Stimulated activated naive CD8-positive, alpha-beta T cell treated with anti-CD3 and anti-CD28 coated beads, Interleukin-15, Interleukin-2, amounts not matched to agents 100 ng/mL and 50 ng/mL, for 24 hours (primary cell): Measurements from ENCODE around the gene ATG2B.

Experiments used
- H3K27ac Mint-ChIP-seq: one replicate; pipeline ENCODE4 v1.8.0; 2021; ENCODE audit warnings: mild to moderate bottlenecking, mixed read lengths
- H3K27me3 Mint-ChIP-seq: one replicate; pipeline ENCODE4 v1.8.0; 2021; ENCODE audit warnings: mixed read lengths
- H3K36me3 Mint-ChIP-seq: one replicate; pipeline ENCODE4 v1.8.0; 2021; ENCODE audit warnings: low read depth, mixed read lengths
- H3K4me1 Mint-ChIP-seq: one replicate; pipeline ENCODE4 v1.8.0; 2021; ENCODE audit warnings: low read depth, mixed read lengths
- H3K4me3 Mint-ChIP-seq: one replicate; pipeline ENCODE4 v1.8.0; 2021; ENCODE audit warnings: mild to moderate bottlenecking, mixed read lengths
- H3K9me3 Mint-ChIP-seq: one replicate; pipeline ENCODE4 v1.8.0; 2021; ENCODE audit warnings: mixed read lengths

Gene ATG2B

GRCh38 chr14:96263347-96264199 is 99.6 kb downstream of the ATG2B start:
- no peaks in the 10 kb centered on the region for H3K36me3 Mint-ChIP-seq
- H3K4me1 Mint-ChIP-seq, result no peaks in the 10 kb centered on the region
- H3K27me3 Mint-ChIP-seq, result peaks cover 14% of the 10 kb centered on the region
- H3K9me3 Mint-ChIP-seq, result no peaks in the 10 kb centered on the region
- H3K27ac Mint-ChIP-seq, result no peak overlapping the region
- H3K4me3 Mint-ChIP-seq, result no peak overlapping the region

- H3K4me1 Mint-ChIP-seq, result no peaks in the 10 kb centered on the region
- H3K9me3 Mint-ChIP-seq, result no peaks in the 10 kb centered on the region
- no peak overlapping the region for H3K4me3 Mint-ChIP-seq
- H3K27me3 Mint-ChIP-seq, result peaks cover 20% of the 10 kb centered on the region
- H3K27ac Mint-ChIP-seq, result no peak overlapping the region
- H3K36me3 Mint-ChIP-seq, result no peaks in the 10 kb centered on the region
Measured at GRCh38 chr14:96261772-96262655, 101.1 kb downstream of the ATG2B start.

- Mint-ChIP-seq H3K4me1 (no peaks in the 10 kb centered on the region), H3K27me3 (peaks cover 30% of the 10 kb centered on the region), H3K27ac (no peak overlapping the region), H3K4me3 (no peak overlapping the region), H3K36me3 (no peaks in the 10 kb centered on the region), H3K9me3 (no peaks in the 10 kb centered on the region)
Measured at GRCh38 chr14:96261053-96261452, 102.1 kb downstream of the ATG2B start.

GRCh38 chr14:96260341-96260821 is 102.8 kb downstream of the ATG2B start:
- no peaks in the 10 kb centered on the region for H3K36me3 Mint-ChIP-seq
- H3K4me3 Mint-ChIP-seq, result no peak overlapping the region
- peaks cover 34% of the 10 kb centered on the region for H3K27me3 Mint-ChIP-seq
- no peaks in the 10 kb centered on the region for H3K9me3 Mint-ChIP-seq
- no peaks in the 10 kb centered on the region for H3K4me1 Mint-ChIP-seq
- H3K27ac Mint-ChIP-seq, result no peak overlapping the region

- Mint-ChIP-seq H3K9me3 (no peaks in the 10 kb centered on the region), H3K4me1 (no peaks in the 10 kb centered on the region), H3K4me3 (no peak overlapping the region), H3K27ac (no peak overlapping the region), H3K36me3 (no peaks in the 10 kb centered on the region), H3K27me3 (peaks cover 43% of the 10 kb centered on the region)
Measured at GRCh38 chr14:96257900-96258299, 105.2 kb downstream of the ATG2B start.

- Mint-ChIP-seq H3K9me3 (no peaks in the 10 kb centered on the region), H3K27ac (no peak overlapping the region), H3K27me3 (peaks cover 43% of the 10 kb centered on the region), H3K36me3 (no peaks in the 10 kb centered on the region), H3K4me3 (no peak overlapping the region), H3K4me1 (no peaks in the 10 kb centered on the region)
Measured at GRCh38 chr14:96257056-96257455, 106.1 kb downstream of the ATG2B start.

- H3K27me3 Mint-ChIP-seq, result peaks cover 49% of the 10 kb centered on the region
- H3K27ac Mint-ChIP-seq, result no peak overlapping the region
- H3K4me1 Mint-ChIP-seq, result no peaks in the 10 kb centered on the region
Measured at GRCh38 chr14:96256407-96256806, 106.7 kb downstream of the ATG2B start.

GRCh38 chr14:96255501-96256366 is 107.4 kb downstream of the ATG2B start, which contains the start of gene BDKRB1:
Gene BDKRB1 (plus strand): TSS chr14:96256210. CDS start chr14:96263683, 7,473 bp downstream.
- Mint-ChIP-seq H3K9me3 (no peaks in the 10 kb centered on the region), H3K4me3 (no peak within 1 kb of the TSS), H3K36me3 (no peaks in the 10 kb centered on the region), H3K27ac (no peak within 1 kb of the TSS), H3K4me1 (no peaks in the 10 kb centered on the region), H3K27me3 (peaks cover 48% of the 10 kb centered on the region)

More at GRCh38 chr14:96256407-96256806, 106.7 kb downstream of the ATG2B start:
- no peaks in the 10 kb centered on the region for H3K9me3 Mint-ChIP-seq
- H3K4me3 Mint-ChIP-seq, result no peak overlapping the region
- no peaks in the 10 kb centered on the region for H3K36me3 Mint-ChIP-seq

- Mint-ChIP-seq H3K4me3 (no peak overlapping the region), H3K27ac (no peak overlapping the region), H3K9me3 (no peaks in the 10 kb centered on the region), H3K4me1 (no peaks in the 10 kb centered on the region), H3K36me3 (no peaks in the 10 kb centered on the region), H3K27me3 (peaks cover 46% of the 10 kb centered on the region)
Measured at GRCh38 chr14:96254687-96255086, 108.5 kb downstream of the ATG2B start.

GRCh38 chr14:96252999-96253539 is 110.1 kb downstream of the ATG2B start:
- Mint-ChIP-seq H3K27me3 (peaks cover 41% of the 10 kb centered on the region), H3K4me3 (no peak overlapping the region), H3K9me3 (no peaks in the 10 kb centered on the region), H3K27ac (no peak overlapping the region), H3K36me3 (no peaks in the 10 kb centered on the region), H3K4me1 (no peaks in the 10 kb centered on the region)

GRCh38 chr14:96252323-96252998 is 110.7 kb downstream of the ATG2B start:
- Mint-ChIP-seq H3K36me3 (no peaks in the 10 kb centered on the region), H3K4me1 (no peaks in the 10 kb centered on the region), H3K4me3 (no peak overlapping the region), H3K27me3 (peaks cover 41% of the 10 kb centered on the region), H3K27ac (no peak overlapping the region), H3K9me3 (no peaks in the 10 kb centered on the region)

- H3K9me3 Mint-ChIP-seq, result no peaks in the 10 kb centered on the region
- H3K27me3 Mint-ChIP-seq, result peaks cover 40% of the 10 kb centered on the region
- H3K4me3 Mint-ChIP-seq, result no peak overlapping the region
- H3K27ac Mint-ChIP-seq, result no peak overlapping the region
- no peaks in the 10 kb centered on the region for H3K36me3 Mint-ChIP-seq
- H3K4me1 Mint-ChIP-seq, result no peaks in the 10 kb centered on the region
Measured at GRCh38 chr14:96251656-96252155, 111.4 kb downstream of the ATG2B start.

- Mint-ChIP-seq H3K4me3 (no peak overlapping the region), H3K9me3 (no peaks in the 10 kb centered on the region), H3K4me1 (no peaks in the 10 kb centered on the region), H3K27ac (no peak overlapping the region), H3K36me3 (no peaks in the 10 kb centered on the region), H3K27me3 (peaks cover 34% of the 10 kb centered on the region)
Measured at GRCh38 chr14:96250485-96250884, 112.7 kb downstream of the ATG2B start.
